Jurkat, Clone E6-1 (cell line): Measurements from ENCODE around the gene WNT8A.

Experiments
- DNase-seq: peaks from one replicate; pipeline ENCODE4 v3.0.0-alpha.2; 2011; ENCODE audit warnings: low read depth, low spot score
- H3K4me3 ChIP-seq: 2 replicates; pipeline ENCODE4 v1.5.1; 2011; ENCODE audit warnings: mild to moderate bottlenecking, low read length, control low read depth, moderate library complexity

WNT8A gene

GRCh38 chr5:138078006-138078643 is 5.7 kb upstream of the WNT8A start:
- H3K4me3 ChIP-seq: no peak overlapping the region
- DNase-seq: no peak

DNA sequence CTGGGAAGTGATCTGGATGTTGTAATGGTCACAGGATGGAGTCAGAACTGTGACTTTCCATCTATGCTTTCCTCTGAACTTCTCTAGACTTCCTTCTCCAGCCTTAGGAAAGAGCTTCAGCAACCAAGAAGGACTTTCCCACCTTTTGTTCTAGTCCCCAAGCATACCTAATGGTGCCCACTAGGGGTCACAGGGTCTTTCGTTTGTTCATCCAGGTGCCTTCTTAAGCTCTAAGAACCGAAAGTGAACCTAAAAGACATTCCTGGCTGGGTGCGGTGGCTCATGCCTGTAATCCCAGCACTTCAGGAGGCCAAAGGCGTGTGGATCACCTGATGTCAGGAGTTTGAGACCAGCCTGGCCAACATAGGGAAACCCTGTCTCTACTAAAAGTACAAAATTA is 1.8 kb upstream of the WNT8A start:
- DNase-seq: peak; percentile 44
- no peak overlapping the region for H3K4me3 ChIP-seq

GRCh38 chr5:138091685-138092084 is 7.9 kb downstream of the WNT8A start:
- DNase-seq: no peak
- H3K4me3 ChIP-seq: no peak overlapping the region

DNA sequence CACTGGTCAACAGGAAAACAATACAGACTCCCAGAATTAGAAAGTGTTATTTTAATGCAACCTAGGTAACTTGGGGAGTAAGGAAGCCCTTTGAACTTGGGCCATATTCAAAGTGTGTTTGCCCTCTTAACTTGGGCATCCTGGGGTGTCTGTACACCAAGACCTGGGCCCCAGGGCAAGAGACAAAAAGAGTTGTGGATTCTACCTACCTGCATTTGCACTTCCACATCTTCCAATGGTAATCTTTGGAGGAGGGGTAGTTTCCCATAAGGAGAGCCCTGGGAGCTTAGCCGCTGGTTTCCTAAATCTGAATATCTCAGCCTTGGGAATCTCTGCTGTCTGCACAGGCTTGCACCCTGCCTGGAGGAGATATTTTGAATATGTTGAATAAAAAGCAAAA is 8.5 kb downstream of the WNT8A start:
- H3K4me3 ChIP-seq: no peak overlapping the region
- DNase-seq: no peak

GRCh38 chr5:138093036-138093435 is 9.2 kb downstream of the WNT8A start:
- H3K4me3 ChIP-seq: no peak overlapping the region
- peak; percentile 44 for DNase-seq

DNA sequence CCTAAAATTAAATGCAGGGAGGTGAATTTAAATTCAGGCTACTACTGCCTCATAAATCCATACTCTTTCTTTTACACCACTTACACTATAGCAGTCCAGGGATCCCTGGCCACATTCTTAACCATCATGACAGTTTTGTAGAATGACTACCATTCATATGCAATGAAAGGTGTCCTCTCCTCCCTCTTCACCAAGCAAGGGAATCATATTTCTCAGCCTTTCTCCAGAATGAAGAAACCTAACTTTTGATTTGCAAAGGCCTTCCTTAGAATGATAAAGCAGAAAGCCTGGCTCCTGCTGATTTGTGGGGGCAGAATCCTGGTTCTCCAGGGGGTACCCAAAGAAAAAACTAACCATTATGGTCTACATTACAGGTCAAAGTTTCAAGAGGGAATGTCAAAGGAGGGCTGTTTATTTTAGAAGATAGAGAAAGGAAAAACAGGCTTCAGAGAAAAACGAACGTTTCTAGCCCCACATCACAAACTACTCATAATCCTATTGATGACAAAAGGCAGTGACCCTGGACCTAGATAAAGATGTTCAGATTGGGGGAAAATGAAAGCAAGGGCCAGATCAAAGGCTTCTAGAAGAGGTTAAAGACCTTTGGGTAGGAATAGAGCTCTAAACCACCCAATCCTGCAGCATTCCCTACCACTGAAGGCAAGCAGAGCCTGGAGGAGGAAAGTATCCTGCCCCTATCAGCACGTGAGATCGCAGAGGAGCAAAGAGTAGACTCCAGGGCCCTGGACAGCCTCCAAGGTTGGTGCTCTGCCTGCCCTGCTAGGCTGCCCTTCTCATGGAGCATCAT is 11.5 kb downstream of the WNT8A start:
- no peak for DNase-seq
- H3K4me3 ChIP-seq: no peak overlapping the region

- H3K4me3 ChIP-seq: no peak overlapping the region
- no peak for DNase-seq
These were observed 12.5 kb downstream of the WNT8A start for GRCh38 chr5:138096363-138096762.

DNA sequence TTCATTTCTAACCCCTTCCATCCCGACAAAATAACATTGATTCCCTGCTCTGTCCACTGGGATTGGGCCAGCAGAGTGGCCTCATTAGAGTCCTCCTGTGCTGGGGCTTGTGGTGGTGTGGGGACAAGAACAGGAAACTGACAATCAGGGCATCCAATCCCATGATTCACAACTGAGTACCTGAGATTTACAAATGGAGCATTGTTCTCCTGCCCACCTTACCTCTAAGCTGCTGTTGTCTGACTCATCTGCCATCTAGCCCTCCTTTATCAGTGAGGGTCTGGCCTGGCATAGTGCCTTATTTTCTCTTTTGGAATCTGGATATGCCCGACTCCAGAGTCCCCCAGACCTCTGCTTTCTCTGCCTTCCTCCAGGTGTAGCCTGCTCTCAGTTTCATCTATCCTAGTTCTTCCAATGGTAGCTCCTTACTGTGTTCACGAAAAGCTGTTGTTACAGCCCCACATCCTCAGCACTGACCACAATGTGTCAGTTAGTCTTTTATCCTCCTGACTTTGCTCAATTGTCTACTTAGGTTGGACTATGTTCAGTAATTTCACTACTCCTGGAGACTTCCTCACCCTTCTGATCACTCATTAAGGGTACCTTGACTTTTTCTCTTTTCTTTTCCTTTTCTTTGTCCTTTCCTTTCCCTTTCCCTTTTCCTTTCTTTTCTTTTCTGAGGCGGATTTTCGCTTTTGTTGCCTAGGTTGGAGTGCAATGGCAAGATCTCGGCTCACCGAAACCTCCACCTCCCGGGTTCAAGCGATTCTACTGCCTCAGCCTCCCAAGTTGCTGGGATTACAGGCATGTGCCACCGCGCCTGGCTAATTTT is 13.4 kb downstream of the WNT8A start:
- no peak overlapping the region for H3K4me3 ChIP-seq
- DNase-seq: no peak

DNA sequence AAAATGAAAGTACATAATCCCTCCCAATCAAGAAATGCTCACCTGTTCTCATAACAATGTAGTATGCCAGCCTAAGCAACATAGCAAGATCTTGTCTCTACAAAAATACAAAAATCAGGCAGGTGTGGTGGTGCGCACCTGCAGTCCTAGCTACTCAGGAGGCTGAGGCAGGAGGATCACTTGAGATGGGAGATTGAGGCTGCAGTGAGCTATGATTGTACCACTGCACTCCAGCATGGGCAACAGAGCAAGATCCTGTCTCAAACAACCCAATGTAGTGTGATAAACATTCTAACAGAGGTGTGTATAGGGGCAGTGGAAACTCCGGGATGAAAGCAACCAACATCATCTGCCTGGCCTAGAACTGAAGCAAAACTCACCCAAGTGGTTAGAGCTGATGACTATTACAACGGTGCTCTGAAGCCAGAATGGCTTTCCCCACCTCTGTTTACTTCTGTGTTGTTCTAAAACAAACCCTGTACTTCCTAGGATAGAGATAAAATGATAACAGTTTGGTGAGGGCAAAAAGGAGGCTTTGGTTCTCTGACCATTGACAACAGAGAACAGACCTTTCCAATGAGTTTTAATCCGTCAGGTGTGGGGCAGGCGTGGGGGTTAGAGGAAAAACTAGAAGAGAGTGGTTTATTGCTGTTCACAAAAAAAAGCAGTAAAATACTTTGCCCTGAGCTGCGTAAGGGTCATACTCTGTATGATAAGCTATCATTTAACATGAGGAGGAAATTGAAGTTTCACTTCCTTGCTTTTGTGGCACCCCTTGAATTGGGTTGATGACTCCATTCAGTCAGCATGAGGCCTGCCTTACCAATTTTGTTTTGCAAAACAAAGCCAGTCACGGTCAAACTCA is 18.9 kb downstream of the WNT8A start:
- DNase-seq: no peak
- no peak overlapping the region for H3K4me3 ChIP-seq

- DNase-seq: no peak
- H3K4me3 ChIP-seq: no peak overlapping the region
These were observed 19.4 kb downstream of the WNT8A start for GRCh38 chr5:138103319-138103637.

DNA sequence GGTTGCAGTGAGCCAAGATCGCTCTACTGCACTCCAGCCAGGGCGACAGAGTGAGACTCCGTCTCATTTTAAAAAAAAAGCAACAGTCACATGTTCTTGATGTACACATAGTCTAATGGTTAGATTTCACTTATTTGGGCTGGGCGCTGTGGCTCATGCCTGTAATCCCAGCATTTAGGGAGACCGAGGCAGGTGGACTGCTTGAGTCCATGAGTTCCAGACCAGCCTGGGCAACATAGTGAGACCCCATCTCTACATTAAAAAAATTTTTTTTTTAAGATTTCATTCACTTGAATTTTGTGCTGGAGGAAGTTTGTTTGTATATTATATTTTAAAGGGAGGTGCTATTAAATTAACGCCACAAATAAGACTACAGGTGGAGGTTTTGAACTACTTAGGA is 21.9 kb downstream of the WNT8A start:
- no peak for DNase-seq
- H3K4me3 ChIP-seq: no peak overlapping the region

GRCh38 chr5:138107213-138107612 is 23.4 kb downstream of the WNT8A start:
- DNase-seq: no peak

GRCh38 chr5:138109463-138110265 is 25.8 kb downstream of the WNT8A start:
- DNase-seq: no peak
- H3K4me3 ChIP-seq: no peak overlapping the region

More at GRCh38 chr5:138107213-138107612, 23.4 kb downstream of the WNT8A start:
- H3K4me3 ChIP-seq: no peak overlapping the region

DNA sequence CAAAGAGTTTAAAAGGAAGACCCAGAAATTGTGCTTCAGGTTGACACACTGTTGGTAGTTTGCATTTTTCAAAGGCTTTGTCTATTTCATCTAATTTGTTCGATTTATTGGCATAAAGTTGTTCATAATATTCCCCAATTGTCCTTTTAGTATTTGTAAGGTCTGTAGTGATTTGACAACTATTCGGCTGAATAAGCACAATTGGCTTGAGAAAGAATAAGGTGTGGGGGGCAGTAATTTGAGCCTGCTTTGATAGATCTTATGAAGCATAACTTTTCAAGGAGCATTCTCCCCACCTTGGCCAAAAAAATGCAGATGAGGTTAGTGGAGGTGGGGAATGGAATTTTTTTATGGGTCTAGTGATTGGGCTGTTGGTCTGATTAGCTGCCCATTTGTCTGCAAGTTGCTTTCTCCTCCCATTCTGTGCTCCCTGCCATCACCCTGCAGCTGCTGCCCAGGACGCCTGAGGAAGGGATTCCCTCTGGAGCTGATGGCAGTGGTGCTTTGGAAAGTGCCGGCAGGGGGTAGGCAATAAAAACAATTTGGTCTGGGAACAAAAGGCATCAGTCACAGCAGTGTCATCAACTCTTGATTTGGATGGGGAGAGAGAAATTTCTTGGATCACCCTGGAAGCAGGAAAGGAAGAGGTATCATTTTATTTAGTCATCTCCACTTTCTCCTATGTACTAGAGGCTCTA is 26.6 kb downstream of the WNT8A start:
- no peak for DNase-seq
- no peak overlapping the region for H3K4me3 ChIP-seq

DNA sequence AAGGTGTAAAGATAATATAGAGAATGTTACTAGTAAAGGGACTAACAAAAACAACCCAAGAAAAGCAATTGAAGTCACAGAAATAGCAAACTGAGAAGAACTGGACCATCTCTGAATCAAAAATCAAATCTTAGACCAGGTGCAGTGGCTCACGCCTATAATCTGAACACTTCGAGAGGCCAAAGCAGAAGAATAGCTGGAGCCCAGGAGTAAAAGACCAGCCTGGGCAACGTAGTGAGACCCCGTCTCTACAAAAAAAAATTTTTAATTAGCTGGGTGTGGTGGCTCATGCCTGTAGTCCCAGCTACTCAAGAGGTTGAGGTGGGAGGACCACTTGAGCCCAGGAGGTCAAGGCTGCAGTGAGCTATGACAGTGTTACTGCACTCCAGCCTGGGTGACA is 27.3 kb downstream of the WNT8A start:
- H3K4me3 ChIP-seq: no peak overlapping the region
- no peak for DNase-seq

DNA sequence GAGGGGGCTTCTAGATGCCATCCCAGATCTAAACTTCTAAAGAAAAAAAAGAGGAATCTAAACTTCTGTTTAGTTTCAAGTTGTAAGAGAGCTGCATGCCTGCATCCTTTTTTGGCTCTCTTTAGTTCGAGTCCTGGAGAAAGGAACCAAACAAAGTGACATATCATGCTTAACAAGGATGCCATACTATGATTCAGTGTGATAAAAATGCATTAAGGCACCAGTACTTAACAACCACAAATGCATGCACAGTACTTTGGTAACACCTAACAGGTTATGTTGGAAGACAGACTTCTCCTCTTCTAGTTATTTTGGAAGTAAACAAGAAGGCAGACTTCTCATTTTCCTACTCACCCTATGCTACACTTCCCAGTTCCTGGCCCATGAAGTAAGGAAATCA is 28.1 kb downstream of the WNT8A start:
- DNase-seq: no peak
- no peak overlapping the region for H3K4me3 ChIP-seq

GRCh38 chr5:138115254-138115653 is 31.4 kb downstream of the WNT8A start:
- no peak for DNase-seq
- H3K4me3 ChIP-seq: no peak overlapping the region

DNA sequence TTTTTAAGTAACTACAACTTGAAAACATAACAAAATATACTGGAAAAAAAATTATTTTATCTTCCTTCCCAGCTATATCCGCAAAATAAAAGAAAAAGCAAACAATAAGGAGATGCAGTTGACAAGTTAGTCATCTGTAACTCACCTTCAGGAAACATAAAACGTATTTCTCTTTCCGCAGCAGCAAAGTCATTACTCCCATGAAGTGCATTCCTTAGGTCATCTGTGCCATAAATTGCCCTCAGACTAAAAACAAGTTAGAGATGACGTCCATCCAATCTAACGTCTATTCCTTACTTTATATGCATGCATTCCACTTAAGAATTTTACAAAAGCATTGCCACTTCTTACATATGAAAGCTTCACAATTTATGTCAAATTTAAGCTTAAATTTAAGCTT is 44.5 kb downstream of the WNT8A start:
- H3K4me3 ChIP-seq: no peak overlapping the region
- no peak for DNase-seq
